Osteocyte (in vitro differentiated cells): ENCODE results near the gene MGLL. TPM values are rescaled to one million over a fixed set of nuclear protein-coding genes. Genes with fewer than 3 reads are reported as not detected.

ENCODE experiments used
- DNase-seq: peaks from one replicate; pipeline ENCODE4 v3.0.0; 2021; ENCODE audit warnings: mixed read lengths; ENCODE audit not compliant: unreplicated experiment; ENCODE audit errors: extremely low spot score
- H3K27ac Mint-ChIP-seq: one replicate; pipeline ENCODE4 v1.8.0; 2021; ENCODE audit warnings: mild to moderate bottlenecking, mixed read lengths; ENCODE audit not compliant: unreplicated experiment
- H3K27me3 Mint-ChIP-seq: one replicate; pipeline ENCODE4 v1.8.0; 2021; ENCODE audit warnings: mixed read lengths; ENCODE audit not compliant: unreplicated experiment
- H3K36me3 Mint-ChIP-seq: one replicate; pipeline ENCODE4 v1.8.0; 2021; ENCODE audit warnings: mixed read lengths; ENCODE audit not compliant: unreplicated experiment
- H3K4me1 Mint-ChIP-seq: one replicate; pipeline ENCODE4 v1.8.0; 2021; ENCODE audit warnings: mixed read lengths; ENCODE audit not compliant: unreplicated experiment
- H3K4me3 Mint-ChIP-seq: one replicate; pipeline ENCODE4 v1.8.0; 2021; ENCODE audit warnings: mild to moderate bottlenecking, moderate library complexity, mixed read lengths; ENCODE audit not compliant: unreplicated experiment
- H3K9me3 Mint-ChIP-seq: one replicate; pipeline ENCODE4 v1.8.0; 2021; ENCODE audit warnings: mixed read lengths; ENCODE audit not compliant: unreplicated experiment
- total RNA-seq: library from RNA; stranded (reverse); gene quantifications from 2 replicates; pipeline ENCODE4 v1.2.1, GENCODE V29; 2021
- TF ChIP-seq, protein P1 (sequence below): fragments of 200-600 bp; sonication (generic); IDR thresholded peaks from 2 replicates; pipeline ENCODE4 v1.5.0; 2021; ENCODE audit warnings: antibody characterized with exemption, mild to moderate bottlenecking, moderate library complexity

MGLL gene
- total RNA-seq, 1 donor from 2014 or later: 112 TPM

GRCh38 chr3:127710155-127710941 is 112.0 kb downstream of the MGLL start:
- H3K27ac Mint-ChIP-seq: no peak overlapping the region
- H3K27me3 Mint-ChIP-seq: no peaks in the 10 kb centered on the region
- no peak overlapping the region for H3K4me3 Mint-ChIP-seq
- TF ChIP-seq, protein P1, sequence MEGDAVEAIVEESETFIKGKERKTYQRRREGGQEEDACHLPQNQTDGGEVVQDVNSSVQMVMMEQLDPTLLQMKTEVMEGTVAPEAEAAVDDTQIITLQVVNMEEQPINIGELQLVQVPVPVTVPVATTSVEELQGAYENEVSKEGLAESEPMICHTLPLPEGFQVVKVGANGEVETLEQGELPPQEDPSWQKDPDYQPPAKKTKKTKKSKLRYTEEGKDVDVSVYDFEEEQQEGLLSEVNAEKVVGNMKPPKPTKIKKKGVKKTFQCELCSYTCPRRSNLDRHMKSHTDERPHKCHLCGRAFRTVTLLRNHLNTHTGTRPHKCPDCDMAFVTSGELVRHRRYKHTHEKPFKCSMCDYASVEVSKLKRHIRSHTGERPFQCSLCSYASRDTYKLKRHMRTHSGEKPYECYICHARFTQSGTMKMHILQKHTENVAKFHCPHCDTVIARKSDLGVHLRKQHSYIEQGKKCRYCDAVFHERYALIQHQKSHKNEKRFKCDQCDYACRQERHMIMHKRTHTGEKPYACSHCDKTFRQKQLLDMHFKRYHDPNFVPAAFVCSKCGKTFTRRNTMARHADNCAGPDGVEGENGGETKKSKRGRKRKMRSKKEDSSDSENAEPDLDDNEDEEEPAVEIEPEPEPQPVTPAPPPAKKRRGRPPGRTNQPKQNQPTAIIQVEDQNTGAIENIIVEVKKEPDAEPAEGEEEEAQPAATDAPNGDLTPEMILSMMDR: no peak
- H3K9me3 Mint-ChIP-seq: no peaks in the 10 kb centered on the region
- DNase-seq: no peak
- peaks cover 51% of the 10 kb centered on the region for H3K4me1 Mint-ChIP-seq
- peaks cover 14% of the 10 kb centered on the region for H3K36me3 Mint-ChIP-seq

- H3K27ac Mint-ChIP-seq: no peak overlapping the region
Measured at GRCh38 chr3:127709320-127710060, 112.8 kb downstream of the MGLL start.

DNA sequence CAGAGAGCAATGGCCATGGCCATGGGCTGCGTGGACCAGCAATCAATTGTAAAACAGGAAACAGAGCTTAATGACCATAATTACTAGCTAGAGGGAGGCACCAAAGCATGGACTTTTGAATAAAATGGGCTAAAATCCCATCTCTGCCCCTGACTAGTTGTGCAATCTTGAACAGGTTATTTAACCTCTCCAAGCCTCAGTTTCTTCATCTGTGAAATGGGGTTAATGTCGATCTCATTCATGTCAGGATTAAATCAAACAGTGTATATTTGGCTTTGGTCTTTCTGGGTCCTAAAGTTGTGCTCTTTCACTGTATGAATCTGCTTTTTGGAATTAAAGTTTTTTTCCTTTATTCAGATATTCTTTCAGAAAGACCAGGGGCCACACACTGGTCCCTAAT is 113.5 kb downstream of the MGLL start:
- Mint-ChIP-seq H3K9me3 (peaks cover 7% of the 10 kb centered on the region), H3K36me3 (peaks cover 23% of the 10 kb centered on the region), H3K27ac (no peak overlapping the region), H3K4me1 (peaks cover 44% of the 10 kb centered on the region), H3K4me3 (no peak overlapping the region), H3K27me3 (no peaks in the 10 kb centered on the region)
- TF ChIP-seq, protein P1: no peak
- no peak for DNase-seq

More at GRCh38 chr3:127709320-127710060, 112.8 kb downstream of the MGLL start:
- H3K4me1 Mint-ChIP-seq: peaks cover 51% of the 10 kb centered on the region
- no peak for DNase-seq
- H3K9me3 Mint-ChIP-seq: peaks cover 3% of the 10 kb centered on the region
- no peaks in the 10 kb centered on the region for H3K27me3 Mint-ChIP-seq
- H3K36me3 Mint-ChIP-seq: peaks cover 18% of the 10 kb centered on the region
- TF ChIP-seq, protein P1: no peak
- H3K4me3 Mint-ChIP-seq: no peak overlapping the region

DNA sequence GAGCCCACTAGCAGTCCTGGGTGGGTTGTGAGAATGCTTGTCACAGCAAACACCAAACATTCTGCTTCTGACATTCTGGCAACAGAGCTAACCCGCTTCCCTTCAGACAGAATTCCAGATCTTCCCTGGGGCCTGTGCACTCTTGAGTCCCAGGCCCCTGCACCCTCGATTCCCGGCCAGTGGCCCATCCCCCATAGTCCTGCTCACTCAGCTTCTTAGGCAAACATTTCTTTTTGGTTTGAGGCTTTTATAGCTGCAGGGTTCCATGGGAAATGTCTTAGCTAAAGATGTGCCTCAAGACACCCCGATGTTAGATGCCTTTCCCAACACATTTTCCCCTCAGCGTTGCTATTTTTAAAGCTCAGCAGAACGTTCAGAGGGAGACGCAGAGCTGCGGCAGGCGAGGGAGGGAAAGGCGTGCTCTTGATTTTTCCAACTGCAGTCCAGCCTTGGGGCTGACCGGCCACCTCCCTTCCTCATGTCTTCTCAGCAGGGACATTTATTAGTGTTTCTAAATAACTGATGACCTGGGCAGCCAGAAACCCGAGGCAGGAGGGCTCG is 114.4 kb downstream of the MGLL start:
- no peak overlapping the region for H3K4me3 Mint-ChIP-seq
- DNase-seq: no peak
- H3K9me3 Mint-ChIP-seq: peaks cover 7% of the 10 kb centered on the region
- H3K27ac Mint-ChIP-seq: peak overlapping the region; percentile 70
- peaks cover 41% of the 10 kb centered on the region for H3K4me1 Mint-ChIP-seq
- H3K36me3 Mint-ChIP-seq: peaks cover 29% of the 10 kb centered on the region
- H3K27me3 Mint-ChIP-seq: no peaks in the 10 kb centered on the region
- TF ChIP-seq, protein P1: no peak
